Panc1 (cell line): ENCODE results near the gene NRK. TPM values are rescaled to one million over a fixed set of nuclear protein-coding genes. Genes with fewer than 3 reads are reported as not detected.

Experiments
- ATAC-seq: fragments of 200-7000 bp; cut with Tn5 transposase; 2 replicates; pipeline ENCODE4 v1.9.1; 2020; ENCODE audit warnings: mild to moderate bottlenecking, moderate library complexity
- BruUV-seq: library from RNA; stranded (reverse); fragments of 400-500 nt; replicated peaks from 2 replicates; lab custom pipeline; 2021; lab: Mats Ljungman, UMichigan
- CTCF ChIA-PET: fragments of 300-600 bp; sonication (Branson Sonifier 250); formaldehyde crosslinking; loops from one replicate; lab custom pipeline; 2022; ENCODE audit warnings: antibody characterized with exemption; lab: Charles Lee
- POLR2A ChIA-PET: fragments of 300-600 bp; sonication (Branson Sonifier 250); formaldehyde crosslinking; loops from one replicate; lab custom pipeline; 2022; ENCODE audit warnings: antibody characterized with exemption; lab: Charles Lee
- DNase-seq: peaks from one replicate; pipeline ENCODE4 v3.0.0-alpha.2; 2010; ENCODE audit warnings: low read depth, low spot score
- H3K27ac ChIP-seq: 2 replicates; pipeline ENCODE4 v1.5.1; 2011; ENCODE audit warnings: mild to moderate bottlenecking, low read length, inconsistent platforms
- H3K27me3 ChIP-seq: fragments of 200-500 bp; sonication (Bioruptor generic); 2 replicates; pipeline ENCODE4 v1.6.0; 2014; ENCODE audit warnings: low read length, inconsistent platforms; ENCODE audit not compliant: control insufficient read depth, insufficient read depth
- H3K36me3 ChIP-seq: fragments of 200-500 bp; sonication (Bioruptor generic); 2 replicates; pipeline ENCODE4 v1.5.1; 2014; ENCODE audit warnings: inconsistent platforms, mild to moderate bottlenecking, low read length, moderate library complexity; ENCODE audit not compliant: control insufficient read depth, insufficient read depth
- H3K4me1 ChIP-seq: 2 replicates; pipeline ENCODE4 v1.5.1; 2011; ENCODE audit warnings: inconsistent platforms, mild to moderate bottlenecking, low read length, moderate library complexity; ENCODE audit not compliant: control insufficient read depth, insufficient read depth
- H3K4me3 ChIP-seq, 2 experiments: 2 replicates each; pipeline ENCODE4 v1.5.1; 2011 to 2012; ENCODE audit warnings: low read depth in 2 of 2, low read length in 2 of 2, mild to moderate bottlenecking in 2 of 2, inconsistent platforms in 1 of 2, moderate library complexity in 1 of 2
- H3K9me3 ChIP-seq: fragments of 200-500 bp; sonication (Bioruptor generic); 2 replicates; pipeline ENCODE4 v1.5.1; 2014; ENCODE audit warnings: low read depth, mild to moderate bottlenecking, inconsistent platforms, low read length, moderate library complexity; ENCODE audit not compliant: control insufficient read depth, insufficient read depth
- POLR2AphosphoS5 ChIP-seq: IDR thresholded peaks from 2 replicates; pipeline ENCODE4 v1.6.1; 2012; ENCODE audit warnings: mild to moderate bottlenecking, low read depth, low read length, moderate library complexity
- SIN3A ChIP-seq: IDR thresholded peaks from 2 replicates; pipeline ENCODE4 v1.6.1; 2012; ENCODE audit warnings: low read depth, mild to moderate bottlenecking, low read length, moderate library complexity, borderline replicate concordance; ENCODE audit not compliant: insufficient read depth
- TCF7L2 ChIP-seq: IDR thresholded peaks from 2 replicates; pipeline ENCODE4 v1.6.1; 2011; ENCODE audit warnings: mild to moderate bottlenecking, low read depth, low read length, inconsistent platforms
- in situ Hi-C: cut with HindIII; loops from 2 replicates; pipeline ENCODE4 v1.10.0; 2016; ENCODE audit warnings: low sequenced_read_pairs, low pct_unique_long_range_greater_than_20kb
- intact Hi-C: fragments of 100-400 bp; cut with micrococcal nuclease; formaldehyde crosslinking; loops from one replicate; pipeline ENCODE4 v1.10.0; 2022; ENCODE audit not compliant: unreplicated experiment
- total RNA-seq: library from RNA; stranded (reverse); gene quantifications from one replicate; pipeline ENCODE4 v1.2.1, GENCODE V29; 2021; ENCODE audit not compliant: unreplicated experiment
- TF ChIP-seq, protein P1 (sequence below), 2 experiments: IDR thresholded peaks; 2 replicates each; pipeline ENCODE4 v1.6.1; 2011 to 2012; ENCODE audit warnings: low read depth in 2 of 2, control low read depth in 1 of 2, low read length in 1 of 2, mild to moderate bottlenecking in 1 of 2, moderate library complexity in 1 of 2; ENCODE audit not compliant: insufficient read depth in 1 of 2
- TF ChIP-seq, protein P2 (sequence below): fragments of 450-650 bp; IDR thresholded peaks from 2 replicates; pipeline ENCODE4 v1.5.1; 2017; ENCODE audit warnings: mild to moderate bottlenecking

NRK gene
- total RNA-seq, 1 experiment from 2014 or later, result 0.03 TPM

DNA sequence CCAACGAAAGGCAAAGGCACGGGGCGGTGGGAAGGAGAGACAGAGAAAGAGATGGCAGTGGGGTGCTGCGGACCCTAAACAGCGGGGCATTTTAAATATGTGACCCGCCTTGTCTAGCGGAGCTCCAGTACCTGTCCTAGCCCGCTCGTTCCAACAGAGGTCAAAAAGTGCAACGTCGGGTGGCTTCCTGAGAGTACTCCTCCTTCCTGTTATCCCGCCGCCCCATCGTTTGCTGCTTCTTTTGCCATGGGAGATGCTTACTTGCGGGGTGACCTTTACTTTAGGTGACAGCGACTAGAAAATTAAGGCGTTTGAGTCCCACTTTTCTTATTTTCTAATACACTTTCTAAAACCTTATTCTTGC, 735 bp downstream of the NRK start:
- Histone ChIP-seq H3K36me3 (no peaks in the 10 kb centered on the region), H3K4me3 (no peak overlapping the region), H3K27ac (no peak overlapping the region), H3K4me1 (no peaks in the 10 kb centered on the region), H3K9me3 (no peaks in the 10 kb centered on the region), H3K27me3 (no peaks in the 10 kb centered on the region; the same call in 1 of the 2 replicates)
- no peak for ATAC-seq
- DNase-seq, result no peak
- intact Hi-C loops, result no loop called here
- no TSS peak for BruUV-seq
- ChIA-PET POLR2A (no interaction called here), CTCF (interaction anchor here (0.6 kb wide), 1 partner anchor 18 kb away, joined by 3 read pairs; no protein-coding TSS in a partner anchor)
- in situ Hi-C loops, result no loop called here
- TF ChIP-seq TCF7L2 (no peak), POLR2AphosphoS5 (no peak), SIN3A (no peak)
- TF ChIP-seq, protein P1, sequence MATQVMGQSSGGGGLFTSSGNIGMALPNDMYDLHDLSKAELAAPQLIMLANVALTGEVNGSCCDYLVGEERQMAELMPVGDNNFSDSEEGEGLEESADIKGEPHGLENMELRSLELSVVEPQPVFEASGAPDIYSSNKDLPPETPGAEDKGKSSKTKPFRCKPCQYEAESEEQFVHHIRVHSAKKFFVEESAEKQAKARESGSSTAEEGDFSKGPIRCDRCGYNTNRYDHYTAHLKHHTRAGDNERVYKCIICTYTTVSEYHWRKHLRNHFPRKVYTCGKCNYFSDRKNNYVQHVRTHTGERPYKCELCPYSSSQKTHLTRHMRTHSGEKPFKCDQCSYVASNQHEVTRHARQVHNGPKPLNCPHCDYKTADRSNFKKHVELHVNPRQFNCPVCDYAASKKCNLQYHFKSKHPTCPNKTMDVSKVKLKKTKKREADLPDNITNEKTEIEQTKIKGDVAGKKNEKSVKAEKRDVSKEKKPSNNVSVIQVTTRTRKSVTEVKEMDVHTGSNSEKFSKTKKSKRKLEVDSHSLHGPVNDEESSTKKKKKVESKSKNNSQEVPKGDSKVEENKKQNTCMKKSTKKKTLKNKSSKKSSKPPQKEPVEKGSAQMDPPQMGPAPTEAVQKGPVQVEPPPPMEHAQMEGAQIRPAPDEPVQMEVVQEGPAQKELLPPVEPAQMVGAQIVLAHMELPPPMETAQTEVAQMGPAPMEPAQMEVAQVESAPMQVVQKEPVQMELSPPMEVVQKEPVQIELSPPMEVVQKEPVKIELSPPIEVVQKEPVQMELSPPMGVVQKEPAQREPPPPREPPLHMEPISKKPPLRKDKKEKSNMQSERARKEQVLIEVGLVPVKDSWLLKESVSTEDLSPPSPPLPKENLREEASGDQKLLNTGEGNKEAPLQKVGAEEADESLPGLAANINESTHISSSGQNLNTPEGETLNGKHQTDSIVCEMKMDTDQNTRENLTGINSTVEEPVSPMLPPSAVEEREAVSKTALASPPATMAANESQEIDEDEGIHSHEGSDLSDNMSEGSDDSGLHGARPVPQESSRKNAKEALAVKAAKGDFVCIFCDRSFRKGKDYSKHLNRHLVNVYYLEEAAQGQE (IDR thresholded peaks at IDR 0.05; ENCODE audit: insufficient read depth in 1 of 2, low read depth in 2 of 2, low read length in 1 of 2), result no peak
- TF ChIP-seq, protein P2, sequence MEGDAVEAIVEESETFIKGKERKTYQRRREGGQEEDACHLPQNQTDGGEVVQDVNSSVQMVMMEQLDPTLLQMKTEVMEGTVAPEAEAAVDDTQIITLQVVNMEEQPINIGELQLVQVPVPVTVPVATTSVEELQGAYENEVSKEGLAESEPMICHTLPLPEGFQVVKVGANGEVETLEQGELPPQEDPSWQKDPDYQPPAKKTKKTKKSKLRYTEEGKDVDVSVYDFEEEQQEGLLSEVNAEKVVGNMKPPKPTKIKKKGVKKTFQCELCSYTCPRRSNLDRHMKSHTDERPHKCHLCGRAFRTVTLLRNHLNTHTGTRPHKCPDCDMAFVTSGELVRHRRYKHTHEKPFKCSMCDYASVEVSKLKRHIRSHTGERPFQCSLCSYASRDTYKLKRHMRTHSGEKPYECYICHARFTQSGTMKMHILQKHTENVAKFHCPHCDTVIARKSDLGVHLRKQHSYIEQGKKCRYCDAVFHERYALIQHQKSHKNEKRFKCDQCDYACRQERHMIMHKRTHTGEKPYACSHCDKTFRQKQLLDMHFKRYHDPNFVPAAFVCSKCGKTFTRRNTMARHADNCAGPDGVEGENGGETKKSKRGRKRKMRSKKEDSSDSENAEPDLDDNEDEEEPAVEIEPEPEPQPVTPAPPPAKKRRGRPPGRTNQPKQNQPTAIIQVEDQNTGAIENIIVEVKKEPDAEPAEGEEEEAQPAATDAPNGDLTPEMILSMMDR, result no peak

DNA sequence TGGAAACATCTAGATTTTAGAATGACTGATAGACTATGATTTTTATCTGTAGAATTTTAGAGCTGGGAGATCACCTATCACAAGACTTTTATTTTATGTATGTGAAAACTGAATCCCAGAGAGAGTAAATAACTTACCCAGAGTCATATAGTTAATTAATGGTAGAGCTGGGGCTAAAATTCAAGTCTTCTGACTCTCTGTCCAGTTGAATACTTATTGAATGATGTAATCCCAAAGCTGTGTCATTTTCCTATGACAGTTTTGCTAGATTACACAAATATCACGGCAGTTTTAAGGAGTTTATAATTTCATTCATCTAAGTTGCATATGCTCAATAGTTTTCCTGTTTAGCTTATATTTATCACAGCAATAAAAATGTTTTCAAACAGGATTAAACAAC, 6.7 kb downstream of the NRK start:
- in situ Hi-C loops, result no loop called here

More for the DNA sequence above, 6.7 kb downstream of the NRK start:
- ChIA-PET POLR2A (no interaction called here), CTCF (no interaction called here)
- ATAC-seq (no peak), DNase-seq (no peak)
- no TSS peak for BruUV-seq
- H3K27me3 ChIP-seq, result no peaks in the 10 kb centered on the region
- intact Hi-C loops, result no loop called here
- H3K4me3 ChIP-seq, result no peak overlapping the region
- TF ChIP-seq, protein P1 (IDR thresholded peaks at IDR 0.05; ENCODE audit: insufficient read depth in 1 of 2, low read depth in 2 of 2, low read length in 1 of 2), result no peak
- TF ChIP-seq SIN3A (no peak), POLR2AphosphoS5 (no peak), TCF7L2 (no peak)
- TF ChIP-seq, protein P2, result no peak
- H3K9me3 ChIP-seq, result no peaks in the 10 kb centered on the region
- H3K4me1 ChIP-seq, result no peaks in the 10 kb centered on the region
- H3K36me3 ChIP-seq, result no peaks in the 10 kb centered on the region
- H3K27ac ChIP-seq, result no peak overlapping the region
